ENCODE results near the gene SCO2. TPM values are rescaled to one million over a fixed set of nuclear protein-coding genes. Genes with fewer than 3 reads are reported as not detected.

SCO2 gene
- polyA plus RNA-seq, 3 donors, result 39.5 to 101 (median 69.6) TPM

DNA sequence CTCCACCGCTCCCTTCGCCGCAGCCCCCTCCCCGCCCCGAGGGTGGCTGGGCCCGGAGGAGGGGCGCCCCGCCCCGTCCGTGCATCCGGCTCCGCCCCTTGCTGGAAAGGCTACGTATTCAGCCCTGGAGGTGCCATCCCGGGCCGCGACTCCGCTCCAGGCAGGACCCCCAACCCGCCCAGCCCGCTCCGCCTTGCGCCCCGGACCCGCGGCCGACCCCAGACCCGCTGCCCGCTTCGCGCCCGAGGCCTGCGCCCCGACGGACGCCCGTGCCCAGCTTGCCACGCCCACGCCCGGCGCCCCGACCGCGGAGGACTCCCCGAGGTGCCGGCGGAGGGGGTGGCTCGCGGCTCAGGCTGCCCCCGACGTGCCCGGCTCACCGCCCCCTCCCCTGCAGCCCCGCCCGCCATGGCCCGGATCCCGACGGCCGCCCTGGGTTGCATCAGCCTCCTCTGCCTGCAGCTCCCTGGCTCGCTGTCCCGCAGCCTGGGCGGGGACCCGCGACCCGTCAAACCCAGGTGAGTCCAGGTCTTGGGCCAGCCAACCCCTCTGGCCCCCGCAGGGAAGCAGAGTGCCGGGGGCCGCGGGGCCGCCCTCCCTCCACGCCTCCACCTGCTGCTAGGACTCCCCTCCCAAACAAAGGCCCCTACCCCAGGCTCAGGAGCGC lies 43.8 kb downstream of the SCO2 start, which contains the start of gene ADM2:
Gene ADM2 (plus strand): TSS at position 104 of the 667 bp plus-strand sequence. CDS start 305 bp downstream, at position 409.
- H3K9me3 Mint-ChIP-seq, result peaks cover 0 to 12% (median 6%) of the 10 kb centered on the region in 7 donors
- intact Hi-C loops (cut with micrococcal nuclease), result no loop called here
- H3K36me3 Mint-ChIP-seq, result peaks cover 0 to 2% of the 10 kb centered on the region in 2 donors
- Histone ChIP-seq H3K79me2 (ENCODE audit: insufficient read depth, low read length) (no peaks in the 10 kb centered on the region), H4K20me1 (ENCODE audit: insufficient read depth, low read length) (no peaks in the 10 kb centered on the region), H3K9ac (ENCODE audit: insufficient read depth, low read length, poor library complexity, severe bottlenecking) (peak within 1 kb of the TSS; percentile 21), H3K4me3 (replicated peaks in 1 of 3; ENCODE audit: low read depth in 2 of 3, low read length in 3 of 3) (peak within 1 kb of the TSS in 2 of 3 experiments; percentile 26 to 71), H2AFZ (ENCODE audit: insufficient read depth, low read depth, low read length, poor library complexity, severe bottlenecking) (peak within 1 kb of the TSS; percentile 79), H3K4me1 (ENCODE audit: control insufficient read depth in 1 of 2, insufficient read depth in 2 of 2, low read length in 2 of 2) (peaks cover 5 to 14% of the 10 kb centered on the region in 2 donors), H3K27ac (ENCODE audit: low read depth in 1 of 2, low read length in 2 of 2) (no peak within 1 kb of the TSS), H3K4me2 (replicated peaks; ENCODE audit: extremely low read depth, low read length, poor library complexity, severe bottlenecking) (peak within 1 kb of the TSS; percentile 76), H3K9me3 (replicated peaks in 1 of 2; ENCODE audit: control insufficient read depth in 1 of 2, insufficient read depth in 1 of 2, low read length in 2 of 2) (no peaks in the 10 kb centered on the region), H3K36me3 (replicated peaks in 1 of 2; ENCODE audit: control insufficient read depth in 1 of 2, insufficient read depth in 2 of 2, low read length in 2 of 2) (no peaks in the 10 kb centered on the region), H3K27me3 (ENCODE audit: control insufficient read depth in 2 of 2, insufficient read depth in 2 of 2, low read length in 2 of 2) (peaks cover 9 to 48% of the 10 kb centered on the region in 2 donors)
- TF ChIP-seq, protein P1, sequence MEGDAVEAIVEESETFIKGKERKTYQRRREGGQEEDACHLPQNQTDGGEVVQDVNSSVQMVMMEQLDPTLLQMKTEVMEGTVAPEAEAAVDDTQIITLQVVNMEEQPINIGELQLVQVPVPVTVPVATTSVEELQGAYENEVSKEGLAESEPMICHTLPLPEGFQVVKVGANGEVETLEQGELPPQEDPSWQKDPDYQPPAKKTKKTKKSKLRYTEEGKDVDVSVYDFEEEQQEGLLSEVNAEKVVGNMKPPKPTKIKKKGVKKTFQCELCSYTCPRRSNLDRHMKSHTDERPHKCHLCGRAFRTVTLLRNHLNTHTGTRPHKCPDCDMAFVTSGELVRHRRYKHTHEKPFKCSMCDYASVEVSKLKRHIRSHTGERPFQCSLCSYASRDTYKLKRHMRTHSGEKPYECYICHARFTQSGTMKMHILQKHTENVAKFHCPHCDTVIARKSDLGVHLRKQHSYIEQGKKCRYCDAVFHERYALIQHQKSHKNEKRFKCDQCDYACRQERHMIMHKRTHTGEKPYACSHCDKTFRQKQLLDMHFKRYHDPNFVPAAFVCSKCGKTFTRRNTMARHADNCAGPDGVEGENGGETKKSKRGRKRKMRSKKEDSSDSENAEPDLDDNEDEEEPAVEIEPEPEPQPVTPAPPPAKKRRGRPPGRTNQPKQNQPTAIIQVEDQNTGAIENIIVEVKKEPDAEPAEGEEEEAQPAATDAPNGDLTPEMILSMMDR (IDR thresholded peaks at IDR 0.05), result no peak
- H3K27ac Mint-ChIP-seq, result no peak within 1 kb of the TSS
- H3K4me1 Mint-ChIP-seq, result peaks cover 2% of the 10 kb centered on the region
- peak within 1 kb of the TSS; percentile 66 to 82 for H3K4me3 Mint-ChIP-seq
- H3K27me3 Mint-ChIP-seq (ENCODE audit: low read depth in 3 of 3), result peaks cover 42 to 77% (median 45%) of the 10 kb centered on the region in 3 donors
- DNase-seq, result peak in 1 of 3 donors; percentile 8
- WGBS (ENCODE audit: insufficient coverage), result 2% methylated on average over 68 of the region's 70 CpGs

DNA sequence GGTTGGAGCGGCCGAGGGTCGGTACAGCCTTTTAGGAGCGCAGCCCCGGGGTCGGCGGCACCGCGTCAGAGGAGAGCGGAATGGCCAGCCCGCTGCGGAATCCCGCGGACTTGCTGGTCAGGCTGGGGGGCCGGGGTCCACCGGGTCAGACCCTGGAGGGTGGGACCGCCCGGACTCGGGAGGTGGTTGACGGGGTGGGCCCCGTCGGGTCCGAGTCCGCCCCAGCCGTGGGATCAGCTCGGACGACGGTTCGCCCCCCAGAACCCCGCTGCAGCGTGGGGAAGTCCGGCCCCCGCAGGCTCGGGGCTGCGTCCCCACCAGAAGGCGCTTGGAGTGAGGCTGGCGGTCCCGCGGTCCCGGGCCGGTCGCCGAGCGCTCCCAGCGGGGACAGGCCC lies 44.4 kb downstream of the SCO2 start:
- H3K4me1 ChIP-seq (ENCODE audit: control insufficient read depth in 1 of 2, insufficient read depth in 2 of 2, low read length in 2 of 2), result peaks cover 5 to 14% of the 10 kb centered on the region in 2 donors
- H3K9ac ChIP-seq (ENCODE audit: insufficient read depth, low read length, poor library complexity, severe bottlenecking), result peak overlapping the region; percentile 21
- H3K4me2 ChIP-seq (replicated peaks; ENCODE audit: extremely low read depth, low read length, poor library complexity, severe bottlenecking), result peak overlapping the region; percentile 76
- intact Hi-C loops (cut with micrococcal nuclease), result no loop called here
- Mint-ChIP-seq H3K27ac (no peak overlapping the region), H3K9me3 (peaks cover 0 to 12% (median 6%) of the 10 kb centered on the region in 7 donors), H3K4me1 (peaks cover 2% of the 10 kb centered on the region), H3K27me3 (ENCODE audit: low read depth in 3 of 3) (peaks cover 39 to 82% (median 45%) of the 10 kb centered on the region in 3 donors), H3K36me3 (peaks cover 0 to 2% of the 10 kb centered on the region in 2 donors), H3K4me3 (peak overlapping the region; percentile 66 to 82)
- H4K20me1 ChIP-seq (ENCODE audit: insufficient read depth, low read length), result no peaks in the 10 kb centered on the region
- H2AFZ ChIP-seq (ENCODE audit: insufficient read depth, low read depth, low read length, poor library complexity, severe bottlenecking), result peak overlapping the region; percentile 79
- no peaks in the 10 kb centered on the region for H3K36me3 ChIP-seq (replicated peaks in 1 of 2; ENCODE audit: control insufficient read depth in 1 of 2, insufficient read depth in 2 of 2, low read length in 2 of 2)
- H3K9me3 ChIP-seq (replicated peaks in 1 of 2; ENCODE audit: control insufficient read depth in 1 of 2, insufficient read depth in 1 of 2, low read length in 2 of 2), result no peaks in the 10 kb centered on the region
- DNase-seq, result no peak
- TF ChIP-seq, protein P1 (IDR thresholded peaks at IDR 0.05), result no peak
- H3K27me3 ChIP-seq (ENCODE audit: control insufficient read depth in 2 of 2, insufficient read depth in 2 of 2, low read length in 2 of 2), result peaks cover 9 to 48% of the 10 kb centered on the region in 2 donors
- WGBS (ENCODE audit: insufficient coverage), result 3% methylated on average over 45 of the region's 45 CpGs
- H3K79me2 ChIP-seq (ENCODE audit: insufficient read depth, low read length), result no peaks in the 10 kb centered on the region
- H3K27ac ChIP-seq (ENCODE audit: low read depth in 1 of 2, low read length in 2 of 2), result no peak overlapping the region
- peak overlapping the region in 2 of 3 experiments; percentile 26 to 71 for H3K4me3 ChIP-seq (replicated peaks in 1 of 3; ENCODE audit: low read depth in 2 of 3, low read length in 3 of 3)
